GM11168 (cell line): ENCODE measurements around the gene GRPEL2.

Source experiments
- in situ Hi-C: fragments of 300-500 bp; cut with MboI; formaldehyde crosslinking; loops from one replicate; pipeline ENCODE4 v1.12.0; 2022; ENCODE audit warnings: low sequenced_read_pairs; ENCODE audit not compliant: unreplicated experiment

Gene GRPEL2

DNA sequence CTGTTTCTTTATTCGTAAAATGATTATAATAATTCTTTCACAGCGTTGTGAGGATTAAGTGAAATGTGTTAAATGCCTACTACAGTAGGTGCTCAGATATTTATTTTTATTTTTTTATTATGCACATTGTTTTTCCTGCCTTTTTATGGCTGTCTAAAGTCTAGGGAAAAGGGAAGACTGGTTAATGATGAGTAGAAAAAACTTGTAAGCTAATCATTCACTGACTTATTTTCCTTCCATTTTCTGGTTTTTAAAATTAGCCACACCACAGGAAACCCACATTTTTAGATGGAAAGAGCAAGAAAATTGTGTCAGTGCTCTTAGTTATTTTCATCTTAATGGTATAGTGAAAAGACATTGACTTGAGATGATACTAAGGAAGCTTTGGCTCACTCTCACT is 8.6 kb downstream of the GRPEL2 start:
- in situ Hi-C loops: no loop called here

DNA sequence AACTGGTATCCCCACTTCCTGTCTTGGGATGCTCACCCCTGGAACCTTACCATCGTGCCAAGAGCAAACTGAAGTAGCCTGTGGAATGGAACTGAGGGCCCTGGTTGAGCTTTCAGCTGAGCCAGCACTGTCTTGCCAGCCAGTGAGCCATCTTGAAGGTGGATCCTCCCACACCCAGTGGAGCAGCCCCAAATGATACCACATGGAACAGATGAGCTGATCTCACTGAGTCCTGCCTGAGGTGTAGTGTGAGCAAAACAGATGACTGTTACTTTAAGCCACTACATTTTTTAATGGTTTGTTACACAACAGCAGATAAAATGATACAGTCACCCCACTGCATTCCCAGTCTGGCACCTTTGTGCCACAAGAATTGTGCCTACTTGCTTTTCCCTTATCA is 10.4 kb downstream of the GRPEL2 start:
- in situ Hi-C loops: no loop called here

DNA sequence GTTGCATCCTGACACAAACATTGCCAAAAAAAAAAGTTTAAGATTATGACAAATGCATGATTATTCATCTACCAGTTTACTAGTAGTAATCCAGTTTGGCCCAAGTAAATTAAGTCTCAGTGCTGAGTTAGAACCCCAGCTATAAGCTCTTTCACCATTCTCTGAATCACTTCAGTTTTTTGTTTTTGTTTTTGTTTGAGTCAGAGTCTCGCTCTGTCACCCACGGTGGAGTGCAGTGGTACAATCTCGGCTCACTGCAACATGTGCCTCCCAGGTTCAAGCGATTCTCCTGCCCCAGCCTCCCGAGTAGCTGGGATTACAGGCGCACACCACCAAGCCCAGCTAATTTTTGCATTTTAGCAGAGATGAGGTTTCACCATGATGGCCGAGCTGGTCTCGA is 11.1 kb downstream of the GRPEL2 start:
- in situ Hi-C loops: no loop called here

DNA sequence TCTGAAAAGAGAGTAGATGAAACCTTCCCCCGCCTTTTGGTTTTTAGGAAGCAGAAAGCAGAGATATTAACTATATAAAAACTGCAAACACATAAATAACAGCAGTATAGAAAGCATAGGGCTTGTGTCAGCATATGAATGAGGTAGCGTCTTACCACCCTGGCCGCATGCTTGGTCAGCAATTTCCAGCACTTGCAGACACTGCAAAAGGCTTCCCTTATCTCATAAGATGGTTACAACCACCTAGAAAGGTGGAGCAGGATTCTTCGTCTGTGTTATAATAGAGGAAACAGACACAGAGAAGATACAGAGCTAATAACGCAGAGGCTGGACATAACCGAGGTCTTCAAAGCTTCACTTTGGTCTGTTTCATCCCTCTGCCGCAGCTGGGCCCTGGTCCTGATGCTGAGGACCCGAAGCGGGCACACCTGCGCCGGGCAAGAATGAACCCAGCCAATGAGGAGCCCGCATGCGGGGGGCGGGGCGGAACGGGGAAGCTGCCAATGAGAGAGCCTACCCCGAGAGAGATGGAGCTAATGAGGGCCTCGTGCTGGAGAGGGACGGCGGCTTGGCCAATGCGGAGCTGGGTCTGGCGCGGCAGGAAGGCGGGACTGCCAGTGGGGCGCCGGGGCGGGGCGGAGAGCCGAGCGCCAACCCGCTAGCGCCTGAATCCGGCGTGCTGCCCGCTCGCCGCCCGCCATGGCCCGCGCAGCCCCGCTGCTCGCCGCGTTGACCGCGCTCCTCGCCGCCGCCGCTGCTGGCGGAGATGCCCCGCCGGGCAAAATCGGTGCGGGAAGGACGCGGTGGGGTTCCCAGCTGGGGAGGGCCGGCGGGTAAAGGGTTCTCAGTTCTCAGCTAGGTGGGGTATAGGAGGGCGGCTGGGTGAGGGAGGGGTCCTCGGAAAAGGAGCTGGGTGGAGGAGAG is 12.3 kb downstream of the GRPEL2 start, which contains the start of gene PCYOX1L:
Gene PCYOX1L, plus strand, starts transcription at position 677 of the 924 bp plus-strand sequence. Its CDS starts 23 bp downstream, at position 700.
- in situ Hi-C loops: no loop called here

DNA sequence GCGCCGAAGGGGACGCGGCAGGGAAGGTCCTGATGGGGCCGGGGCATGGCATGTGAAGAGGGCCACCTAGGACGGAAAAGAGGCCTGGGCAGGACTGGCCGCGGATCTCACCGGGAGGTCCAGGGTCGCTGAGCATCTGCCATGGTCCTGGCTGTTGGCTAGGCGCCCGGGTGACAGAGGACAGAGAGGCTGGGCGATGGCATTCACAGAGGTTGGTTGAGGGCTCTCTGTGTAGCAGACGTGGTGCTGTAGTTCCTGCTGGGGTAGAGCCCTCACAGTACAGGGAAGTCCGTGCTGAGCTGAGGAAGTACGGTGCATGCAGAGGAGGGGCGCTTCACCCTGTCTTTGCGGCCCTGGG is 13.0 kb downstream of the GRPEL2 start:
- in situ Hi-C loops: no loop called here

DNA sequence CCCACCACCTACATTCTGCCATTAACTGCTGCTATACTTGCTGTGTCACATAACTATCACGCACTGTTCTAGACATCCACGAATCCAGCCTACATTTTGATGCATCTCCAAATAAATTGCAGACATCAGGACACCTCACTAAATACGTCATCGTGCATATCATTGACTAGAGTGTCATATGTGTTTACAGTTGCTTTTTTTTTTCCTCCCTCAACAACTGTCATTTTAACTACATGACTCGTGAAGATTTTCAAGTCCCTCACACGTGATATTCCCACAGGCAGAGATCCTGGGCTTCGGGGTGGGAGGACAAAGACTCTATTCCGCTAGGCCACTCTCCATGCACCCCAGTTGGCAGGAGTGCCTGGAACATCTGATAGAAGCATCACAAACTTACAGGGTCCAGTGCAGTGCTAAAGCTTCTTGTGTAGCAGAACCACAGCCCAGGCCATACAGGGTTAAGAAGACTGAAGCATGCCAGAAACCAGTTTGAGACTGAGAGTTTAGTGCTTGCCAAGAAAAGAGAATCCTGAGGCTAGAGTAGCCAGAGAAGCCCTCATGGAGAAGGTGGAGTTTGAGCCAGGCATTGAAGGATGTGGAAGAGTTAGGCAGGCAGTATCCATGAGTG is 13.7 kb downstream of the GRPEL2 start:
- in situ Hi-C loops: no loop called here

DNA sequence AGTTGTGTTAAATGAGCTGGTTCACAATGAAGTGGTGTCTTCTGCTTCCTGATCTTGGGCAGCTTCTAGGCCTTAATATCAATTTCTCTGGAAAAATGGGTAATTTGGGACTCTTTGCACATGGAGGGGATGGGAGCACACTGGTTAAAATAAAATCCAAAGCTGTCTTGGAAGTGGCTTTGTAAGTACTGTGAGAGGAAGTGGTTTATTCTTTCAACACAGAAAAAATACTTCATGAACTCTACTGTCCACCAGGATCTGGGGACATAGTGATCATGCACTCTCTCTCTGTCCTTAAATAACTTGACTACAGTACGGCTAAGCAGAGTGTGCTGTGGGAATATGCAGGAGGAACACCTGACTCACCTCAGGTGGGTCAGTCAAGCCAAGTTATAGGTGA is 15.0 kb downstream of the GRPEL2 start:
- in situ Hi-C loops: no loop called here

DNA sequence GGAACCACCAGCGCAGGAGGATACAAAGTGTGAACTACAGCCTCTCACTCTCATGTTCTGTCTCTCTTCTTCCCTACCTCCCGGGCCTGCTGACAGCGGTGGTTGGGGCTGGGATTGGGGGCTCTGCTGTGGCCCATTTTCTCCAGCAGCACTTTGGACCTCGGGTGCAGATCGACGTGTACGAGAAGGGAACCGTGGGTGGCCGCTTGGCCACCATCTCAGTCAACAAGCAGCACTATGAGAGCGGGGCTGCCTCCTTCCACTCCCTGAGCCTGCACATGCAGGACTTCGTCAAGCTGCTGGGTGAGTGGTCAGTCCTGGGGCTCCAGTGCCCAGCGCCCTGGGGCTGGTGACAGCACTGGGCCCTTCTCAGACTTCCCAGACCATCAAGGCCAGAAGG is 17.2 kb downstream of the GRPEL2 start:
- in situ Hi-C loops: no loop called here

DNA sequence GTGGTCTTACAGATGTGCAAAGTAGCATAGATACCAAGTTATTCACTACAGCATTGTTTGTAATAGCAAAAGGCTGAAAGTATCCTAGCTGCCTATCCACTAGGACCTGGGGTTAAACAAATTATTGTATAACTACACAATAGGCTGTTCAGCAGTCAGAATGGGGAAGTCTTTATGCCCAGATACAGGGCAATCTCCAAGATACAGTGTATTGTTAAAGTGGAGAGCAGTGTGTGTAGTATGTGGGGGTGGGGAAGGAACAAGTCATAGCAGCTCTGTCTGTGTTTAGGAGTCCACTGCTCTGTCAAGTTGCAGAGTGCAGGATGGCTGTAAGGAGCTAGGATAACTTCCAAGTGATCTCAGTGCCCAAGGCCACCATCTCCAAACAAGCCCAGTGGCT is 18.1 kb downstream of the GRPEL2 start:
- in situ Hi-C loops: no loop called here

DNA sequence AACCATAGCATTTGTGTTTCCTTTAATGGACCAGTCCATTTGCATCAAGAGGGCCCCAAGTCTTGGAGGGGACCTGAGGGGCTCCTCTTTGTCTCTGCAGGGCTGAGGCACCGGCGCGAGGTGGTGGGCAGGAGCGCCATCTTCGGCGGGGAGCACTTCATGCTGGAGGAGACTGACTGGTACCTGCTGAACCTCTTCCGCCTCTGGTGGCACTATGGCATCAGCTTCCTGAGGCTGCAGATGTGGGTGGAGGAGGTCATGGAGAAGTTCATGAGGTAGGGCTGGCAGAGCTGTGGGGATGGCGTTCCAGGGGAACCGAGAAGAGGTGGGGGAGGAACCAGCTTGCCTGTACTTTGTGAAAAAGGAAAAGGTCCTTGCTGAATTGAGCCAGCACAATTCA is 18.6 kb downstream of the GRPEL2 start:
- in situ Hi-C loops: no loop called here

DNA sequence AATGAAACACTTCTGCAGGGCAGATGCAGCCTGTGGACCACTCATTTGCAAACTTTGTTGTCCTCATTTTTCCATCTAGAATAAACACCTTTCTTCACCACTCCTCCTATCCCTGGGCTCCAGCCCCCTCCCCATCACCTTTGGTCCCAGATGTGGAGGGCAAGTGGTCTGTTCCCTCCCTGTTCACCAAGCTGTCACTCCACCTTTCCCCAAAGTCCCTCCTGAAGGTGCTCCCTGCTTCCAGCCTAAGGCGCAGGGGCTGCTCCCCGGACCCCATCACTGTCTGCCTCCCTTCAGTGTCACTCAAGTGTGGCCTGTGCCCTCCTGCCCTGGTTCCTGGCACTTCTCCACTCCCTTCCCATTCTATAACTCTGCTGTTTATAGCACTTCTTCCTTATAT is 19.4 kb downstream of the GRPEL2 start:
- in situ Hi-C loops: no loop called here

DNA sequence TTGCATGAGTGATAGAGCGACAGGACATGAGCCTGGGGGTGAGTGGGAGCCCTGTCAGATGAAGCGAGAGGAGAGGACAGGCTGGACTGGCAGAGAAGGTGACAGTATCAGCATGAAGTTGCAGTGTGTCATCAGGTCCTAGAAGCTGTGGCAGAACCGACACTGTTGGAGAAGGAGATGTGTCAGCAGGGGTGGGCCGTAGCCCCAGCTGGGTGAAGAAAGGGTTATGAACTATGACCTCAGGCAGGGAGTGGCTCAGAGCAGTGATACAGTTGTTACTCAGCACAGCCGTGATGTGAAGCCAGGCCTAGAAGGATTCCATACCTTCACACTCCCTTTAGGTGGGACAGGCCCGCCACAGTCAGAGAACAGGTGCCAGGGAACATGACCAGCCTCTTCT is 20.1 kb downstream of the GRPEL2 start:
- in situ Hi-C loops: no loop called here

DNA sequence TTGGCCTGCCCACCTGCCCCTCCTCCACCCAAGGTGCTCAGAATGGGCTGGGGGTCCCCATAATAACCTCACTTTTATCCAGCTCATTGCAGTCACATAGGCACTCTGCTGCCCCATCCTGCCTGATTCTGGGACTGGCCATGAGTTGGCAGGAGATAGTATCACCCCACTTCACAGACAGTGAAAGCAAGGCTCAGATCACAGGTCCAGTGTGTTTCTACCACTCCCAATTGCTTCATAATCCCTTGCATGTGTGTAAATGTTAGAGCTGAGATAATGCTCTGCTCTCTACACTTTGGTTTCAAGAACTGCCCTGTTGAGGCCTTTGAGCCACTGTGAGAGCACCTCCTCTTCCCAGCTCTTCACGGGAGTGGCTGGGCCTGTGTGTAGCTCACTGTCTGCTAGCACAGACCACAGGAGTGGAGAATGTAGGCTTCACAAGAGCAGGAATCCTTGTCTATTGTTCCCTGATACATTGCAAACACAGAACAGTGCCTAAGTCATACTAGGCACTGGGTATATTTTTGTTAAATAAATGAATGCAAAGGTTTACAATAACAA is 20.9 kb downstream of the GRPEL2 start:
- in situ Hi-C loops: no loop called here

DNA sequence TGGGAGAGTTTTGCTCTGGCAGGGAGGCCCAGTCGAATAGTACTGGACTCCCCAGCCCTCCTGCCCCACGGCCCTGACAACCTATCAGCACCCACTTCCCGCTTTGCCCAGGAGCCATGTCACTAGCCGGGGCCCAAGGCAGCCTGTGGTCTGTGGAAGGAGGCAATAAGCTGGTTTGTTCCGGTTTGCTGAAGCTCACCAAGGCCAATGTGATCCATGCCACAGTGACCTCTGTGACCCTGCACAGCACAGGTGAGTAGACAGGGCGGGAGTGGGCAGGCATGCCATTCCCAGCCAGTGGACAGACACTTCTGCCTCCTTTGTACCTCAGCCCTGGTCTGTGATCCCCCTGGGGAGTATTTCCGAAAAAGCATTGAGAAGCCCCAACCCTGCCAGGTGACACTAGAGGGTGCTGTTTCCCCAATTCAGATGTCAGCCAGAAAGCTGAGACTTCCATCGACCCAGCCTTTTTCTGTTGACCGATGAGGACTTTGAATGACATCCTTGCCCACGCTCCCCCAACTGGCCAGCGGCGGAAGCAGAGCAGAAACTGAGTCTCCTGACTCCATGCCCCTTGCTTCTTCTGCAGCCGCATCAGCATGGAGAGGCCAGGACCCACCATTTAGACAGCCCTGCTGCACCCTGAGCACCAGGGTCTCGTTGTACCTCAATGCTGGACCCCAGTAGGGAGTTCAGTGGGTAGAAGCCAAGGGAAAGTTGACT is 22.1 kb downstream of the GRPEL2 start:
- in situ Hi-C loops: no loop called here

DNA sequence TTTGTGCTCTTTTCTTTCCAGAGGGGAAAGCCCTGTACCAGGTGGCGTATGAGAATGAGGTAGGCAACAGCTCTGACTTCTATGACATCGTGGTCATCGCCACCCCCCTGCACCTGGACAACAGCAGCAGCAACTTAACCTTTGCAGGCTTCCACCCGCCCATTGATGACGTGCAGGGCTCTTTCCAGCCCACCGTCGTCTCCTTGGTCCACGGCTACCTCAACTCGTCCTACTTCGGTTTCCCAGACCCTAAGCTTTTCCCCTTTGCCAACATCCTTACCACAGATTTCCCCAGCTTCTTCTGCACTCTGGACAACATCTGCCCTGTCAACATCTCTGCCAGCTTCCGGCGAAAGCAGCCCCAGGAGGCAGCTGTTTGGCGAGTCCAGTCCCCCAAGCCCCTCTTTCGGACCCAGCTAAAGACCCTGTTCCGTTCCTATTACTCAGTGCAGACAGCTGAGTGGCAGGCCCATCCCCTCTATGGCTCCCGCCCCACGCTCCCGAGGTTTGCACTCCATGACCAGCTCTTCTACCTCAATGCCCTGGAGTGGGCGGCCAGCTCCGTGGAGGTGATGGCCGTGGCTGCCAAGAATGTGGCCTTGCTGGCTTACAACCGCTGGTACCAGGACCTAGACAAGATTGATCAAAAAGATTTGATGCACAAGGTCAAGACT is 22.8 kb downstream of the GRPEL2 start:
- in situ Hi-C loops: no loop called here

DNA sequence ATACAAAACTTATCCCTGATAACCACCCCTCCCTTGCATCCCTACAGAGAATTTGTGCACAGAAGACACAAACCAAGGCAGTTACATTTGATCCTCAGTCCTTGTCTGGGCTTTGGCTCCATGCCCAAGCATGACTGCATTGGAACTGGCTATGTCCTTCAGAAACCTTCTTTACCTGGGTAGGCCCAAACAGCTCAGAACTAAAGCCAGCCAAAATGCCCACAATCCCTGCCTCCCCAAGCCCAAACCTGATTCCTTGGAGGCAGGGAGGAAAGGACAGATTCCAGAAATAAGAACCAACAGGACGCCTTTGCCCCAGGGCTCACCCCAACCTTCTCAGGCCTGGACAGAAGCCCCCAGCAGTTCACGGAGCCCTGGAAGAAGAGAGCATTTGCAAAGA is 25.6 kb downstream of the GRPEL2 start:
- in situ Hi-C loops: no loop called here

DNA sequence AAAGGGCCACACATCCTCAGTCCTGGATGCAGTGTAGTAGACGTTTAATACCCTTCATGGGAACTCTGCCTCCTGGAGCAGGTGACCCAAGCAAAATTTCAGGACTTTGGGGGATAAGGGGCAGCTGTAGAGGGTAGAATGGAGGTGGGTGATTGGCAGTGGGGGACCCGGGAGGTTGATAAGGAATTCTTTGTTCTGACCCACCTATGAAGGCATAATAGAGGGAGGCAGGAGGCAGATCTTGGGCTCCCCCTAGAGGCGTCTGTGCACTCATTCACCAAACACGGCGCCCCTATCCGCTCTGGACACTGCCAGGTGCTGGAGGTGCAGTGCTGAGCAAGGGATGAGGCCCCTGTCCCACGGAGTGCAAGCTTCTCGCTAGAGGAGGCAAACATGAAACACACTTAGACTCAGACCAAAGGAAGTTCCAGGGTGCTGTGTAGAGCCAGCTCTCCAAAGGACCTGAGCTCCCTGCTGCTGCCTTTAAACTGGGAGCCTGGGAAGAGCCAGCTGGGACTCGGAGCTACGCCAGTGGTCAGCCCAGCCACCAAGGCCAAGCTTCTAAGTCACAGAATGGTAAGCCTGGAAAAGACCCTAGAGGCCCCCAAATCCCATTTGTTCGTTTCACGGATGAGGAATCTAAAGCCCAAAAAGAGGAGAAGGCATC is 26.1 kb downstream of the GRPEL2 start:
- in situ Hi-C loops: no loop called here

DNA sequence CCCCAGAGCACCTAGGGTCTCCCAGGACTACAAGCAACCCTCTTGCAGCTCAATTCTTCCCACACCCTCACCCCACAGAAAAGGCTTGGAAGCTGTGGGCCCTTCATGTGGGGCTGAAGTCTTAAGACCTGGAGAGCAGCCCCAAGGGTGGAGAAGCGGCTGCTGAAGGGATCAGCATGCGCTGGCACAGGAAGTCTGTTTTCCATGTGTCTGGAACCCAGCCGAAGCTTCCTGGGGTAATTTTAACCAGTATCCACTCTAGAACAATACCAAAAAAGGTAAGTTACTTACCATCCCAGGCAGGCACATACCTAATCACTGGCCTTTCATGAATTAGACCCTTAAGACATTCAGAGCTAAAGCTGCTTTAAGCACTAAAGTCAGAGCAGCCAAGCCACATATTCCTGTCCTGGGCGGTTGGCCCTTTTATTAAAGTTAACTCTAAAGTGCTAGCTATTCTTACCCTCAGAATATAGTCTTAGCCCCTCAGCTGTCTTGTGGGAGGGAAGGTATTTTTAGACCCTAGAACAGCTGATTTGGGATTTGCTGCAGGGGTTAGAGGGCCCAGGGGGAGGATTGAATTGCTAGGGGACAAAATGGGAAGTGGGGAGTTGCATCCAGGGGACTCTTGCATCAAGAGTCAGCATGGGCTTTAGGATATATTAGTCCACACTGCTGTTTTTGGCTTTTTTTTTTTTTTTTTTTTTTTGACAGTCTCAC is 26.9 kb downstream of the GRPEL2 start:
- in situ Hi-C loops: no loop called here

DNA sequence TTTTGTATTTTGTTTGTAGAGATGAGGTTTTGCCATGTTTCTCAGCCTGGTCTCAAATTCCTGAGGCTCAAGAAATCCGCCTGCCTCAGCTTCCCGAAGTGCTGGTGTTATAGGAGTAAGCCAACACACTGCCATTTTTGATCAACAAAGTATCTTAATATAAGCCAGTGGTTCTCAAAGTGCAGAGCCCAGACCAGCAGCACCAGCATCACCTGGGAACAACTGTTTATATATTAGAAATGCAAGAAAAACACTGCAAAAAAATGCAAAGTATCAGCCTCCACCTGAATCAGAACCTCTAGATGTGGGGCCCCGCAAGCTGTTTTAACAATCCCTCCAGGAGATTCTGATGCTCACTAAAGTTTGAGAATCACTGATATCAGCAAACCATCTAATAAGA is 27.6 kb downstream of the GRPEL2 start:
- in situ Hi-C loops: no loop called here
